PC-9 (cell line): ENCODE measurements around the gene FADS3. TPM values are rescaled to one million over a fixed set of nuclear protein-coding genes. Genes with fewer than 3 reads are reported as not detected.

Source experiments
- BruUV-seq: library from RNA; stranded (reverse); fragments of 400-500 nt; replicated peaks from 2 replicates; lab custom pipeline; 2021; lab: Mats Ljungman, UMichigan
- CTCF ChIA-PET: fragments of 300-600 bp; sonication (Branson Sonifier 250); formaldehyde crosslinking; loops from one replicate; lab custom pipeline; 2022; ENCODE audit warnings: antibody characterized with exemption; lab: Charles Lee
- POLR2A ChIA-PET: fragments of 300-600 bp; sonication (Branson Sonifier 250); formaldehyde crosslinking; loops from one replicate; lab custom pipeline; 2022; ENCODE audit warnings: antibody characterized with exemption; ENCODE audit not compliant: unreplicated experiment; lab: Charles Lee
- DNase-seq, 2 experiments: peaks; one replicate each; pipeline versions ENCODE4 v3.0.0 to v3.0.0-alpha.2; 2015 to 2022; ENCODE audit warnings: mixed read lengths in 1 of 2
- H2AFZ ChIP-seq: fragments of 200-600 bp; sonication (generic); 2 replicates; pipeline ENCODE4 v1.8.1; 2017; ENCODE audit warnings: antibody characterized with exemption
- H3F3A ChIP-seq: fragments of 200-600 bp; sonication (generic); 2 replicates; pipeline ENCODE4 v1.8.1; 2017; ENCODE audit warnings: antibody characterized with exemption, mild to moderate bottlenecking, low read depth; ENCODE audit not compliant: insufficient read depth
- H3K27ac ChIP-seq: fragments of 200-600 bp; sonication (generic); 2 replicates; pipeline ENCODE4 v1.6.1; 2016; ENCODE audit warnings: mixed run types
- H3K27me3 ChIP-seq: fragments of 200-600 bp; sonication (generic); 2 replicates; pipeline ENCODE4 v1.6.1; 2016; ENCODE audit warnings: low read depth, mixed run types; ENCODE audit not compliant: insufficient read depth
- H3K36me3 ChIP-seq: fragments of 200-600 bp; sonication (generic); 2 replicates; pipeline ENCODE4 v1.6.1; 2016; ENCODE audit warnings: low read depth, mixed run types
- H3K4me1 ChIP-seq: fragments of 200-600 bp; sonication (generic); replicated peaks from 2 replicates; pipeline ENCODE4 v1.6.1; 2016; ENCODE audit warnings: mixed run types; ENCODE audit not compliant: insufficient read depth
- H3K4me2 ChIP-seq: fragments of 200-600 bp; sonication (generic); 2 replicates; pipeline ENCODE4 v1.6.1; 2017; ENCODE audit warnings: mixed run types
- H3K4me3 ChIP-seq: fragments of 200-600 bp; sonication (generic); 2 replicates; pipeline ENCODE4 v1.6.1; 2016; ENCODE audit warnings: mixed run types
- H3K79me2 ChIP-seq: fragments of 200-600 bp; sonication (generic); 2 replicates; pipeline ENCODE4 v1.6.1; 2017; ENCODE audit warnings: low read depth, mixed run types
- H3K9me2 ChIP-seq: fragments of 200-600 bp; sonication (generic); 2 replicates; pipeline ENCODE4 v1.8.1; 2017; ENCODE audit warnings: mild to moderate bottlenecking; ENCODE audit not compliant: insufficient read depth
- H3K9me3 ChIP-seq: fragments of 200-600 bp; sonication (generic); 2 replicates; pipeline ENCODE4 v1.8.1; 2016; ENCODE audit warnings: low read depth; ENCODE audit not compliant: insufficient read depth
- H4K20me1 ChIP-seq: fragments of 200-600 bp; sonication (generic); 2 replicates; pipeline ENCODE4 v1.8.1; 2017; ENCODE audit not compliant: insufficient read depth
- CTCF ChIP-seq: fragments of 200-600 bp; sonication (generic); conservative IDR thresholded peaks from 2 replicates; pipeline ENCODE4 v1.6.1; 2017; ENCODE audit warnings: mixed run types, antibody characterized with exemption, mild to moderate bottlenecking, moderate library complexity
- EZH2 ChIP-seq: fragments of 200-600 bp; sonication (generic); IDR thresholded peaks from 2 replicates; pipeline ENCODE4 v1.8.0; 2017; ENCODE audit warnings: antibody characterized with exemption, low read depth
- intact Hi-C: fragments of 100-400 bp; cut with micrococcal nuclease; formaldehyde crosslinking; loops from one replicate; pipeline ENCODE4 v1.10.0; 2022; ENCODE audit not compliant: unreplicated experiment
- total RNA-seq: library from RNA; stranded (reverse); gene quantifications from 2 replicates; pipeline ENCODE4 v1.2.3, GENCODE V29; 2021

Gene FADS3
- total RNA-seq, 1 experiment from 2014 or later = 75.5 TPM

DNA sequence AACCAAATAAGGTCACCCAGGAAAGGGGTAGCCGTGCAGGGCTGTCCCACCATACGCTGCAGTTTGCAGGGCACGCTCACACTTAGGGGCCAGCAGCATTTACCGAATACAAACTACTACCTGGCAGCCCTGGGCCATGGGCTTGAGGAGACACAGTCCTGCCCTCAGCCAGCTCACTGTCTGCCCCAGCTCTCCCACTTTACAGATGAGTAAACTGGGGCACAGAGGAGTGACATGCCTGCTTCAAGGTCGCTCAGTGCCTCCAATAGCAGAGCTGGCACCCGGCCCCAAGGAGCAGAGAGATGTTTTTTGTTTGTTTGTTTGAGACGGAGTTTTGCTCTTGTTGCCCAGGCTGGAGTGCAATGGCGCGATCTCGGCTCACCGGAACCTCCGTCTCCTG is 2.8 kb downstream of the FADS3 start:
- Histone ChIP-seq H3F3A (peaks cover 30% of the 10 kb centered on the region), H3K9me2 (no peaks in the 10 kb centered on the region), H3K4me2 (no peak overlapping the region), H3K27me3 (no peaks in the 10 kb centered on the region), H3K4me1 (peaks cover 12% of the 10 kb centered on the region), H4K20me1 (no peaks in the 10 kb centered on the region; the same call in 1 of the 2 replicates), H3K36me3 (no peaks in the 10 kb centered on the region), H3K79me2 (no peaks in the 10 kb centered on the region), H2AFZ (no peak overlapping the region), H3K4me3 (no peak overlapping the region), H3K27ac (no peak overlapping the region), H3K9me3 (no peaks in the 10 kb centered on the region)
- TF ChIP-seq EZH2 (no peak), CTCF (no peak)
- no peak for DNase-seq
- intact Hi-C loops = loop anchor here (2.0 kb wide), 1 partner anchor 18 kb away; no protein-coding TSS in a partner anchor
- ChIA-PET CTCF (interaction anchor here (1.0 kb wide), 1 partner anchor 91 kb away, joined by 3 read pairs; no protein-coding TSS in a partner anchor), POLR2A (no interaction called here)
- BruUV-seq = no TSS peak

- Histone ChIP-seq H3K4me1 (peaks cover 12% of the 10 kb centered on the region), H3K27me3 (no peaks in the 10 kb centered on the region), H3K4me2 (no peak overlapping the region), H3K36me3 (no peaks in the 10 kb centered on the region), H3K4me3 (no peak overlapping the region), H3K27ac (no peak overlapping the region), H4K20me1 (no peaks in the 10 kb centered on the region; the same call in 1 of the 2 replicates), H3K79me2 (no peaks in the 10 kb centered on the region), H2AFZ (no peak overlapping the region), H3F3A (peaks cover 30% of the 10 kb centered on the region), H3K9me3 (no peaks in the 10 kb centered on the region), H3K9me2 (no peaks in the 10 kb centered on the region)
- TF ChIP-seq EZH2 (no peak), CTCF (no peak)
- intact Hi-C loops = loop anchor here (2.0 kb wide), 1 partner anchor 17 kb away; no protein-coding TSS in a partner anchor
- BruUV-seq = no TSS peak
- ChIA-PET CTCF (interaction anchor here (1.0 kb wide), 1 partner anchor 90 kb away, joined by 3 read pairs; no protein-coding TSS in a partner anchor), POLR2A (no interaction called here)
- peak; percentile 58 to 89 for DNase-seq
These were observed 3.4 kb downstream of the FADS3 start for GRCh38 chr11:61887839-61888494.

DNA sequence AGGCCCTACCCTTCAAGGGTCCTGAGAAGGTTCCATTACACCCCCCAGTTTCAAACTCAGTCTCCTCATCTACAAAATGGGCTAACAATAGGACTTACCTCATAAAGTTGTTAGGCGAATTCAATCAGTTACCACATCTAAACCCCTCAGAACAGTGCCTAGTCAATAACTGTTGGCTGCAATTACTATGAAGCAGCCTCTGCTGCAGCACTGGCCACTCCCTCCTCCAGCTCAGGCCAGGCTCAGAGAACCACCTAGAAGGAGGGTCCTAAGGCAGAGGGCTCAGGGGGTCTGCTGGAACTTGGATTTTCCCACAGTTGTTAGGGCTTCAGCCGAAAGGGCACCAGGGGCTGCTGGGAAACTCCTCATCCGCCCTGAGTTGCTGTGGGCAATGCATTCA is 4.7 kb downstream of the FADS3 start:
- ChIA-PET POLR2A (no interaction called here), CTCF (interaction anchor here (0.6 kb wide), 1 partner anchor 11 kb away, joined by 3 read pairs; no protein-coding TSS in a partner anchor)
- Histone ChIP-seq H4K20me1 (no peaks in the 10 kb centered on the region; the same call in 1 of the 2 replicates), H3K36me3 (no peaks in the 10 kb centered on the region), H3K27ac (no peak overlapping the region), H3K4me1 (peaks cover 12% of the 10 kb centered on the region), H3K4me2 (no peak overlapping the region), H3K9me2 (no peaks in the 10 kb centered on the region), H3K79me2 (no peaks in the 10 kb centered on the region), H3F3A (peaks cover 27% of the 10 kb centered on the region), H3K4me3 (no peak overlapping the region), H3K27me3 (no peaks in the 10 kb centered on the region), H3K9me3 (no peaks in the 10 kb centered on the region), H2AFZ (no peak overlapping the region)
- TF ChIP-seq CTCF (no peak), EZH2 (no peak)
- intact Hi-C loops = no loop called here
- BruUV-seq = no TSS peak
- DNase-seq = no peak
